Prostate gland (tissue), 2 donors: ENCODE results near the gene KLLN.

Source experiments
- CTCF ChIP-seq, 4 experiments: fragments of 200-600 bp in 2 of 4; fragments of 450-650 bp in 2 of 4; sonication (generic) in 2 of 4; IDR thresholded peaks; 1 replicate in 3 of 4; 2 replicates in 1 of 4; pipeline ENCODE4 v1.5.1; 2016 to 2019; ENCODE audit warnings: antibody characterized with exemption in 4 of 4, mild to moderate bottlenecking in 2 of 4, moderate library complexity in 2 of 4
- POLR2A ChIP-seq: fragments of 450-650 bp; IDR thresholded peaks from one replicate; pipeline ENCODE4 v1.6.1; 2016; ENCODE audit warnings: antibody characterized with exemption, mild to moderate bottlenecking

- TF ChIP-seq CTCF (IDR thresholded peaks at IDR 0.05) (no peak), POLR2A (no peak)
Observed at GRCh38 chr10:87882555-87883294, 19.4 kb upstream of the KLLN start.
